GM08714 (cell line): ENCODE data around the gene NLRX1.
A peak's percentile ranks its signal among the peaks of the same experiment; 100 is the strongest.
"Not testable (repeated sequence)": the region's sequence is repeated elsewhere in the genome, so short reads cannot be mapped to it uniquely, and the experiment has no call there.

Experiments
- H3K4me3 ChIP-seq: fragments of 200-500 bp; sonication (Bioruptor generic); 2 replicates; pipeline ENCODE4 v1.5.1; 2014; ENCODE audit warnings: mild to moderate bottlenecking, low read length, inconsistent platforms
- ZNF274 ChIP-seq: IDR thresholded peaks from 2 replicates; pipeline ENCODE4 v1.6.1; 2012; ENCODE audit warnings: mild to moderate bottlenecking, low read depth, low read length

NLRX1 gene

DNA sequence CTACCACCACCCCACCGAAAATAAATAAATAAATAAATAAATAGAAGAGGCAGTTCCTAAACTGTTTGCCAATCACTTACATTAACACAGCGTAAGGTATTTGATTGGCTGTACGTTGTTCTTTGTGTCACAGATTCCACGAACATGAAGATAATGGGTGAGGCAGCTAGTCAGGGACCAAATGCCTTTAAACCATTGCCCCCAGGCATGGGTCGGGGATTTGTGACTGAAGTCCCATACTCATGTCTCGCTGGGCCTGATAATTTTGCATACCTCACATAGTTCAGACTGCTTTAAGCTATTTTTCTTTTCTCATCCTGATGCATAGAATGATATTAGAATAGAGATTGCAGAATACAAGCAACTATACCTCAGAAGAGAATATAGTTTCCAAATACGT, 34.0 kb downstream of the NLRX1 start:
- H3K4me3 ChIP-seq = no peak overlapping the region
- no peak for TF ChIP-seq ZNF274

DNA sequence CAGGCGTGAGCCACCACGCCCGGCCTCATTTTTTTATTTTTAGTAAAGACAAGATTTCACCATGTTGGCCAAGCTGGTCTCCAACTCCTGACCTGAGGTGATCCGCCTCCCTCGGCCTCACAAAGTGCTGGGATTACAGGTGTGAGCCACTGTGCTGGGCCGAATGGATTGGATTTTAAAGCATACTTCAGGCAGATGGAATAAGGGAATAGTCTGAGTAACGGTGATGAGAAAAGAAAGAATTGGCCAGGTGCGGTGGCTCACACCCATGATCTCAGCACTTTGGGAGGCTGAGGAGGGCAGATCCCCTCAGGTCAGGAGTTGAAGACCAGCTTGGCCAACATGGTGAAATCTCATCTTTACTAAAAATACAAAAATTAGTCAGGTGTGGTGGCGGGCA, 35.5 kb downstream of the NLRX1 start:
- H3K4me3 ChIP-seq = no peak overlapping the region
- no peak for TF ChIP-seq ZNF274

DNA sequence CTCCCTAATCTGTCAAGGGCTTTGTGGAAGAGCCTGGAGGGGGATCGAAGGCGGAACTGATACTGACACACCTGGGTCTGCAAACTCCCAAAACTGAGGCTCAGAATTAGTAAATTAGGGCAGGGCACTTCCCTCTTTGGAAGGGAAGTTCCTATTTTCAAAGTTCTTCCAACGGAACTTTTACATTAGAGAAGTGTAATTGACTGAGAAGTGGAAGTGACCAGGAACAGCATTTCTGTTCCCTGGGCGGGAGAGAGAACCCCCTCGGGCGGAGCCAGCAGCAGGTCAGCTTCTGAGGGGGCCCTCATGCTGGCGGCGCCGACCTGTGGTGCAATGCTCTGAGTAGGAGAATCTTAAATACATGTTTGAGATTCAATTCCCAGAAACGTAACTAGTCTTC, 36.6 kb downstream of the NLRX1 start:
- H3K4me3 ChIP-seq = peak overlapping the region; percentile 46; the same call in 1 of the 2 replicates

DNA sequence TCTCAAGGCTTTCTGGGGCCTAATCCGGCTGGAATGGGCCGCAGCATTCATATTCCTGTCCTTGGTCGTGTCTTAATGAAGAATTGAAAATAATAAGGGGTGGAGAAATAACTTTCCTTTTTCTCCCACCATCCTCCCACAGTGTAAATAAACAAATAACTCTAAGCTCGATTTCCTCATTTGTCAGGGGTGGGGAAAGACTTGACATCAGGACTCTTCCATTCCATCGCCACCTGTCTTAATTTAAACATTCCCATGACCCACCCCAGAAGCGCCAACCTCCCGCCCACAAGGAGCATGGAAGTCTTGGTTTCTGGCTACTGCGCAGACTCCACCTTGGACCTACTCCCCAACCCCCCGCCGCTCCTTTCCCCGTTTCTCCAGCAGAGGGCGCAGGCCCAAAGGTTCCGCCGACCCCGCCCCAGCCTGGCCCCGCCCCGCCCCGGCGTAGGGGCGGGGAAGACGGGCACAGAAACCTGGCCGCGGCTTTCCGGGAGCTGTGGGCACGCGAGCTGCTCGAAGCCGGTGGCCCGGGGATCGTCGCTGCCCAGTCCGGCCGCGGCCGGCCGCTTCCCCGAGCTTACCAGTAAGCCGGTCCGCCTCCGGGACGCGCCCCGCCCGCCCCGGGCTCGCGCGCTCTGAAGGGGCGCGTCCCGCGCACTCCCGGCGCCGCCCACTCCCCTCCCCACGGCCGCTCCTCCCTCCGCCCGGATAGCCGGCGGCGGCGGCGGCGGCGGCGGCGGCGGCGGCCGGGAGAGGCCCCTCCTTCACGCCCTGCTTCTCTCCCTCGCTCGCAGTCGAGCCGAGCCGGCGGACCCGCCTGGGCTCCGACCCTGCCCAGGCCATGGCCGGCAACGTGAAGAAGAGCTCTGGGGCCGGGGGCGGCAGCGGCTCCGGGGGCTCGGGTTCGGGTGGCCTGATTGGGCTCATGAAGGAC, 37.3 kb downstream of the NLRX1 start, which contains the start of gene CBL:
Gene CBL (plus strand): TSS at position 766 of the 937 bp plus-strand sequence. CDS start 79 bp downstream, at position 845.
- peak within 1 kb of the TSS; percentile 96 for H3K4me3 ChIP-seq
- no peak for TF ChIP-seq ZNF274

More for the DNA sequence above, 36.6 kb downstream of the NLRX1 start:
- no peak for TF ChIP-seq ZNF274

DNA sequence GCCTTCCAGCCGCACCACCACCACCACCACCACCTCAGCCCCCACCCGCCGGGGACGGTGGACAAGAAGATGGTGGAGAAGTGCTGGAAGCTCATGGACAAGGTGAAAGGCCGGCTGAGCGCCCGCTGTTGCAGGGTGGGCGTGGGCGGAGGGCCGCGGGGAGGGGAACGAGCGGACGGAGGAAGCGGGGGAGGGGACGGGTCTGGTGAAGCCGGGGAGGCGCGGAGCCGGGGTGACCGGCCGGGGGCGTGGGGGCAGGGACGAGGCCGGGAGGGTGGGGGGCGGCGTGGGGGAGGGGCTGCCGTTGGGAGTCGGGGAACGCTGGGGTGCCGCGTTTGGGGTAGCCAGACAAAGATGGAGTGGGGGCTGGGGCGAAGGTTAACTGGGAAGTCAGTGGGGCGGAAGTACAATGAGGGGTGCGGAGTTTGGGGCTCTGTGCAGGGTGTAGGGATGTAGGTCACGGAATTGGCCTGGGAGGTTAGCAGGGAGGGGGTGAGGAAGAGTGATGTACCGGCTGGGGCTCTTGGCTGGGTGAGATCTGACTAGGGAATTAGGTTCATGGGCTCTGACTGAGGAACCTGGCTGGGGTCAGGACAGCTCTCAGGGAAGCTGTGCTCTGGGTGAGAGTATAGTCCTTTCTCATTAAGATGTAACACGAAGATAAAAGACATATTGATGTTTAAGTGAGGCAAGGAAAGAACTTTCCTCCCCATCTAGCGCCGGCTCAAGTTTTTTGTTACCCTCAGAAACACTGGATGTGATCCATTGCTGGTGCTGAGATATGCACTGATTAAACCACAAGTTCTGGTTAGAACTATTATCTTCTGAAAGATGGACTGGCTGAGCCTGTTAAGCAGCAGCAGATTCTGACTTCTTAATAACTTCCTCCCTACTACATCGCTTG, 38.2 kb downstream of the NLRX1 start:
- no peak for TF ChIP-seq ZNF274
- peak overlapping the region; percentile 96 for H3K4me3 ChIP-seq

DNA sequence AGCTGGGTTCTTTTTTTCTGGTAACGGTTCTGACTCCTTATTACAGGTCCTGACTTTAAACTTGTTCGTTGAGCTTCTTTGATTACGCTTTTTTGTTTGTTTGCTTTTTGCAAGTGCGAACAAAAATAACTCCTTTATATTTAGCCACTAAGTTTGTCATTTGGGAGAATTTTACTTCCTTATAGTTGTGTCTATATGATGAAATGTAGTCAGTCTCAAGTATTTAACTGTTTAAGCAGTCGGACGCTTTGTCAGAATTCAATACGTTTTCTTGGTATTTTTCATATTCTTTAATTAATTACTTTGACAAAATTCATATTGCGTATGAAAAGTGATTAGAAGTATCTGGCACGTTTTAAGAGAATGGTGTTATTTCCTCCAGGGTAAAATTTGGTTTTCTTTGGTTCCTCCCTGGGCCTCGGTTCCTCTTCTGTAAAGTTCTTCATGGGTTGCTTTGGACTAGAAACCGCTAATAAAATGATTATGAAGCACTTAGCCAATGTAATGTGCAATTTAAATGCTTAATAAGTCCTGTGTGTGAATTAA, 39.0 kb downstream of the NLRX1 start:
- H3K4me3 ChIP-seq = peak overlapping the region; percentile 96
- TF ChIP-seq ZNF274 = no peak

DNA sequence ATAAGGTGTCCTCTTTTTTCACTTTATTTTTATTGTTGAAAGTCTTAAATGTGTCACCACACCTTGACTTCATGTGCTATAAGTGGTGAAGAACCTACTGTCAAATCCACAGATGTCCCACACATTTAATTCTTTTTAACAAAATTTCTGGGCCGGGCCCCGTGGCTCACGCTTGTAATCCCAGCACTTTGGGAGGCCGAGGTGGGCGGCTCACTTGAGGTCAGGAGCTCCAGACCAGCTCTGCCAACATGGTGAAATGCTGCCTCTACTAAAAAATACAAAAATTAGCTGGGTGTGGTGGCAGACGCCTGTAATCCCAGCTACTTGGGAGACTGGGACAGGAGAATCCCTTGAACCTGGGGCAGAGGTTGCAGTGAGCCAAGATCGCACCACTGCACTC, 40.7 kb downstream of the NLRX1 start:
- no peak overlapping the region for H3K4me3 ChIP-seq
- no peak for TF ChIP-seq ZNF274

DNA sequence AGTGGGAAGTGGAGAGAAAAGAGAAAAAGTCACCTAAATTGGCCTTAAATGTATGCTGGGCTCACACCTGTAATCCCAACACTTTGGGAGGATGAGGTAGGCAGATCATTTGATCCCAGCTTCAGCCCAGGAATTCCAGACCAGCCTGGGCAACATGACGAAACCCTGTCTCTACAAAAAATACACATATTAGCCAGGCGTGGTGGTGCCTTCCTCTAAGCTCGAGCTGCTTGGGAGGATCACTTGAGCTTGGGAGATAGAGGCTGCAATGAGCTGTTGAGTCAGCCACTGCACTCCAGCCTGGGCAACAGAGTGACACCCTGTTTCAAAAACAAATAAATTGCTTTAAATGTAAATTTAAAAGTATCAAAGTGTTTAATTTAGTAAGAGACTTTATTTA, 41.5 kb downstream of the NLRX1 start:
- no peak for TF ChIP-seq ZNF274
- H3K4me3 ChIP-seq = no peak overlapping the region

DNA sequence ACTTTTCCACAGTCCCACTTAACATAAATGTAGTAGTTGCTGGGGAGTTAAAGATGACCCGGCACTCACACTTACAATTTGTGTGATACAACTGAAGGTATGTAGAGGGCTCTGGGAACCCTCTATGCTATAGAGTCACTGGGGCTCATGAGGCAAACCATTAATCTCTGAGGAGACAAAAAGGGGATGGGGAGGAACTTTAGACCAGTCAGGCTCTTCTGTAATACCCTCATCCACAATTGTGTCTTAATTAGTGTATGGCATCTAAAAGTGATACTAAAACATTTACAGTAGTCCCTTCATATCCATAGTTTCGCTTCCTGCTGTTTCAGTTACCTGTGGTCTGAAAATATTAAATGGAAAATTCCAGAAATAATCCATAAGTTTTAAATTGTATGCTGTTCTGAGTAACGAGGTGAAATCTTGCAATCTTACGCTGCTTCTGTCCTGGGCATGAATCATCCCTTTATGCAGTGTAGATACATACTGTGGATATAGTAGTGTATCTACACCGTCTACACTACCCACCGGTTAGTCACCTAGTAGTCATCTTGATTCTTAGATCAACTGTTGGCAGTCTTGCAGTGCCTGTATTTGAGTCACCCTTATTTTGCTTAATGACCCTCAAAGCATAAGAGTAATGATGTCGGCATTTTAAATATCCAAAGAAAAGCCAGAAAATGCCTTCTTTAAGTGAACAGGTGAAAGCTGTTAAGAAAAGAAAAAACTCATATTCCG, 49.8 kb downstream of the NLRX1 start:
- no peak for TF ChIP-seq ZNF274
- no peak overlapping the region for H3K4me3 ChIP-seq

DNA sequence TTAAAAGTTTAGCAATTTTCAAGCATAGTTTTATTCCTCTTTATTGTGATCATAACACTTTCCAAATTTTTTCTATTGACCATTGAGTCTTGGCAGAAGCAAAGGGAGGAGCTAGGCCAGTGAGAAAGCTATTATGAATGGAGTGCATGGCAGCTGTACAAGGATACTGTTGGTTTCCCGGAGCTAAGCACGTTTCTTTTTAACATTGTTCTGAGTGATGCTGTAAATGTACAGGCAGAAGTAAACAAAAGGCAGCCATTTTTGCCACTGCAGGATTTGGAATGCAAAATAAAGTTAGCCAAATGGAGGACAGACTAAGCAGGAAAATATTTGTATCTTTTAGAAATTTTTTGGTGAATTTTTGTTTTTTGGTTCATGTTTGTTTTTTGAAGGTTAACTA, 53.8 kb downstream of the NLRX1 start:
- H3K4me3 ChIP-seq = no peak overlapping the region
- TF ChIP-seq ZNF274 = no peak

DNA sequence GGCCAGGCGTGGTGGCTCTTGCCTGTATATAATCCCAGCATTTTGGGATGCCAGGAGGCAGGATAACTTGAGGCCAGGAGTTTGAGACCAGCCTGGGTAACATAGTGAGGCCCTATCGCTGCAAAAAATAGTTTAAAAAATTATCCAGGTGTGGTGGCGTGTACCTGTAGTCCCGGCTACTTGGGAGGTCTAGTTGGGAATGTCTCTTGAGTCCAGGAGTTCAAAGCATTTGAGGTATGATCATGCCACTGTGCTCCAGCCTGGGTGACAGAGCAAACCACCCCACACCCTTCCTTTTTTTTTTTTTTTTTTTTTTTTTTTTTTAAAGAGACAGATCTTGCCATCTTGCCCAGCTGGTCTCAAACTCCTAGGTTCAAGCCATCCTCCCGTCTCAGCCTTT, 54.4 kb downstream of the NLRX1 start:
- no peak overlapping the region for H3K4me3 ChIP-seq
- no peak for TF ChIP-seq ZNF274

DNA sequence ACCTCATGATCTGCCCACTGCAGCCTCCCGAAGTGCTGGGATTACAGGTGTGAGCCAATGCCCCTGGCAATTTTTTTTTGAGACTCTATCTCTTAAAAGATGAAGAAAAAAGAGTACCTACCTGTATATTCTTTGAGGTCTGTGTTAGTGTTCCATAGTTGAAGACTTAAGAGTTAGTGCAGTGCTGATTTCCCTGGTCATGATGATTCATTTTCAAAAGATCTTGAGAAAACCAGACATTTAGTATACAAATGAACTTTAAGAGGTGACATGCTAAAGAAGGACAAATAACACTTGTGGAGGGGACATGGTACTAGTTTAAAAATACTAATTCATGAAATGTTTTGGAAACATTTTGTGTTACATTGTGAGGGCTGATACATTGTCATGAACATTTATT, 55.3 kb downstream of the NLRX1 start:
- H3K4me3 ChIP-seq = no peak overlapping the region
- TF ChIP-seq ZNF274 = no peak

DNA sequence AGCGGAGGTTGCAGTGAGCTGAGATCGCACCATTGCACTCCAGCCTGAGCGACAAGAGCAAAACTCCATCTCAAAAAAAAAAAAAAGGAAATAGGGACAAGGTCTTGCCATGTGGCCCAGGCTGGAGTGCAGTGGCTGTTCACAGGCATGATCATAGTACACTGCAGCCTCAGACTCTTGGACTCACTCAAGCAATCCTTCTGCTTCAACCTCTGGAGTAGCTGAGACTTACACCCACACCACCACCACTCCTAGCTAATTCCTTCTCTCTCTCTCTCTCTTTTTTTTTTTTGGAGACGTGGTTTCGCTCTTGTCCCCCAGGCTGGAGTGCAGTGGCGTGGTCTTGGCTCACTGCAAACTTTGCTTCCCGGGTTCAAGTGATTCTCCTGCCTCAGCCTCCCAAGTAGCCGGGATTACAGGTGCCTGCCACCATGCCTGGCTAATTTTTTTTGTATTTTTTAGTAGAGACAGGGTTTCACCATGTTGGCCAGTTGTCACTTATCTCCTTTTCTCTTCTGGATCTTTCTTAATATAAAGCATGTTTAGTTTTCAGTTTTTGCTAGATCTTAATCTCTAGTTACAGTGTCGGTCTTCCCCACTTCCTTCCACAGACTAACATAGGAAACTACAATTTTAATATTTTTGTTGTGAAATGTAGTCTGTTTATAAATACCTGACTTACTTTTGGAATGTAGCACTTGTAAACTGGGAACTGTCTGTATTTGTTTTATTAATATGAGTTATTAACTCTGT, 60.2 kb downstream of the NLRX1 start:
- H3K4me3 ChIP-seq = not testable (repeated sequence)

DNA sequence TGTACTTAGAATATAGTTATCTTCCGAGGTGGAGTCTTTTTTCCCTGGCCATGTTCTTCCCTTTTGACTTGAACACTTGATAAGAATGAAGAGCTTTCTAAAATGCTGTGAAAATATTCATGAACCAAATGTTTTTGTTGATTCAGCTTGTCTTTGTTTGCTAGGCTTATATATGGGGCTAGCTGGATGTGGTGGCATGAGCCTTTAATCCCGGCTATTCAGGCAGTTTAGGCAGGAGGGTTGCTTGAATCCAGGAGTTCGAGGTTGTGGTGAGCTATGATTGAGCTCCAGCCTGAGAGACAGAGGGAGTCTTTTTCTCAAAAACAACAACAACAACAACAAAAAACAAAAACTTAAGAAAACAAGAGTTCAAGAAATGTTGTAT, 60.8 kb downstream of the NLRX1 start:
- no peak for TF ChIP-seq ZNF274
- no peak overlapping the region for H3K4me3 ChIP-seq
